Keratinocyte (primary cell): ENCODE data around the gene MTX3. TPM values are rescaled to one million over a fixed set of nuclear protein-coding genes. Genes with fewer than 3 reads are reported as not detected.
A peak's percentile ranks its signal among the peaks of the same experiment; 100 is the strongest.

ENCODE experiments used
- DNase-seq: peaks from one replicate; pipeline ENCODE4 v3.0.0-alpha.2; 2011; ENCODE audit warnings: low read depth, missing footprints, low spot score
- FAIRE-seq: peaks from 2 replicates; lab custom pipeline; 2011; peaks lifted over from hg19 to GRCh38; lab: Jason Lieb, UNC
- H2AFZ ChIP-seq: 2 replicates; pipeline ENCODE4 v1.6.0; 2012; ENCODE audit warnings: low read length, control low read depth, inconsistent platforms; ENCODE audit not compliant: control insufficient read depth
- H3K27ac ChIP-seq: 2 replicates; pipeline ENCODE4 v1.5.1; 2011; ENCODE audit warnings: low read length; ENCODE audit not compliant: control insufficient read depth, insufficient read depth
- H3K27me3 ChIP-seq: 3 replicates; pipeline ENCODE4 v1.6.0; 2011; ENCODE audit warnings: low read length; ENCODE audit not compliant: control insufficient read depth, insufficient read depth; ENCODE audit errors: extremely low read depth
- H3K36me3 ChIP-seq, 2 experiments: 2 replicates in 1 of 2; 3 replicates in 1 of 2; pipeline ENCODE4 v1.5.1; 2011; ENCODE audit warnings: low read length in 2 of 2, mild to moderate bottlenecking in 1 of 2; ENCODE audit not compliant: control insufficient read depth in 2 of 2, insufficient read depth in 2 of 2; ENCODE audit errors: extremely low read depth in 1 of 2
- H3K4me1 ChIP-seq: 3 replicates; pipeline ENCODE4 v1.5.1; 2011; ENCODE audit warnings: low read length; ENCODE audit not compliant: control insufficient read depth, insufficient read depth; ENCODE audit errors: extremely low read depth
- H3K4me2 ChIP-seq: 3 replicates; pipeline ENCODE4 v1.6.0; 2011; ENCODE audit warnings: low read depth, low read length; ENCODE audit not compliant: control insufficient read depth, insufficient read depth; ENCODE audit errors: extremely low read depth
- H3K4me3 ChIP-seq, 3 experiments: fragments of 200-600 bp in 1 of 3; sonication (generic) in 1 of 3; 2 replicates in 2 of 3; 3 replicates in 1 of 3; pipeline ENCODE4 v1.5.1; 2011 to 2016; ENCODE audit warnings: low read length in 3 of 3, mild to moderate bottlenecking in 3 of 3, control low read depth in 2 of 3, inconsistent platforms in 1 of 3, low read depth in 1 of 3, mixed read lengths in 1 of 3, mixed run types in 1 of 3, moderate library complexity in 1 of 3; ENCODE audit not compliant: control insufficient read depth in 2 of 3, insufficient read depth in 2 of 3; ENCODE audit errors: extremely low read depth in 1 of 3
- H3K79me2 ChIP-seq: 2 replicates; pipeline ENCODE4 v1.6.0; 2012; ENCODE audit warnings: low read length; ENCODE audit not compliant: control insufficient read depth, insufficient read depth
- H3K9ac ChIP-seq: 3 replicates; pipeline ENCODE4 v1.6.0; 2011; ENCODE audit warnings: low read length; ENCODE audit not compliant: control insufficient read depth, insufficient read depth; ENCODE audit errors: extremely low read depth
- H3K9me1 ChIP-seq: 3 replicates; pipeline ENCODE4 v1.6.0; 2011; ENCODE audit warnings: low read length; ENCODE audit not compliant: control insufficient read depth, insufficient read depth; ENCODE audit errors: extremely low read depth
- H3K9me3 ChIP-seq: 2 replicates; pipeline ENCODE4 v1.5.1; 2012; ENCODE audit warnings: low read depth, low read length; ENCODE audit not compliant: control insufficient read depth
- H4K20me1 ChIP-seq: 3 replicates; pipeline ENCODE4 v1.6.0; 2011; ENCODE audit warnings: low read length; ENCODE audit not compliant: control insufficient read depth, insufficient read depth; ENCODE audit errors: extremely low read depth
- CTCF ChIP-seq, 3 experiments: IDR thresholded peaks in 1 of 3; conservative IDR thresholded peaks in 1 of 3; optimal IDR thresholded peaks in 1 of 3; 2 replicates in 2 of 3; 3 replicates in 1 of 3; pipeline versions ENCODE3 to v1.5.1; 2011; ENCODE audit warnings: low read length in 3 of 3, mild to moderate bottlenecking in 3 of 3, moderate library complexity in 2 of 3, control low read depth in 1 of 3, inconsistent platforms in 1 of 3; ENCODE audit not compliant: insufficient read depth in 2 of 3; ENCODE audit errors: extremely low read depth in 1 of 3
- EZH2 ChIP-seq: IDR thresholded peaks from one replicate; pipeline ENCODE4 v1.6.1; 2012; ENCODE audit warnings: inconsistent platforms, mild to moderate bottlenecking, low read length, moderate library complexity
- dilution Hi-C: fragments of 300-500 bp; cut with MboI; formaldehyde crosslinking; loops from one replicate; pipeline ENCODE4 v1.7.0; 2020; ENCODE audit warnings: low sequenced_read_pairs; ENCODE audit not compliant: extremely low pct_ligation_motif_present
- polyA plus RNA-seq, 5 experiments: library from polyadenylated mRNA; depleted of rRNA in 3 of 5; stranded (reverse) in 3 of 5; stranded (forward) in 1 of 5; unstranded in 1 of 5; fragments of >200 nt; gene quantifications; 1 replicate in 1 of 5; 2 replicates in 3 of 5; 3 replicates in 1 of 5; pipeline versions ENCODE4 v1.2.1 to v1.2.3, GENCODE V29; 2011 to 2012; ENCODE audit warnings: missing spikeins in 2 of 5, low read depth in 1 of 5, low replicate concordance in 1 of 5

Gene MTX3
- polyA plus RNA-seq, 1 donor (not counting 4 experiments of a cell fraction or from before 2014, with no cell fraction given): 14.3 TPM

GRCh38 chr5:79990205-79990597 is 861 bp downstream of the MTX3 start:
- H3K9ac ChIP-seq: peak overlapping the region; percentile 84
- peak overlapping the region; percentile 89 to 98 (median 92) for H3K4me3 ChIP-seq
- dilution Hi-C loops: no loop called here
- FAIRE-seq (peak; percentile 32), DNase-seq (no peak)
- H3K4me1 ChIP-seq: peaks cover 13% of the 10 kb centered on the region
- H3K9me1 ChIP-seq: peaks cover 2% of the 10 kb centered on the region
- TF ChIP-seq EZH2 (no peak), CTCF (optimal IDR thresholded peaks at IDR 0.05 in 1 of 3, IDR thresholded peaks at IDR 0.05 in 1 of 3, conservative IDR thresholded peaks at IDR 0.05 in 1 of 3; ENCODE audit: extremely low read depth in 1 of 3, insufficient read depth in 2 of 3, low read length in 3 of 3) (no peak)
- H3K4me2 ChIP-seq: peak overlapping the region; percentile 100
- H4K20me1 ChIP-seq: no peaks in the 10 kb centered on the region
- peak overlapping the region; percentile 55 for H3K27ac ChIP-seq
- peaks cover 9% of the 10 kb centered on the region for H3K79me2 ChIP-seq
- H3K9me3 ChIP-seq: no peaks in the 10 kb centered on the region
- peak overlapping the region; percentile 81 for H2AFZ ChIP-seq
- H3K36me3 ChIP-seq: peaks cover 2 to 3% of the 10 kb centered on the region in 2 experiments
- no peaks in the 10 kb centered on the region for H3K27me3 ChIP-seq

GRCh38 chr5:79986260-79986659 is 4.8 kb downstream of the MTX3 start:
- Histone ChIP-seq H3K27me3 (no peaks in the 10 kb centered on the region), H4K20me1 (no peaks in the 10 kb centered on the region), H3K9me3 (no peaks in the 10 kb centered on the region), H3K9me1 (no peaks in the 10 kb centered on the region), H2AFZ (no peak overlapping the region), H3K9ac (no peak overlapping the region), H3K27ac (no peak overlapping the region), H3K4me2 (no peak overlapping the region), H3K4me1 (peaks cover 6% of the 10 kb centered on the region), H3K4me3 (no peak overlapping the region), H3K79me2 (peaks cover 8% of the 10 kb centered on the region), H3K36me3 (peaks cover 4 to 11% of the 10 kb centered on the region in 2 experiments)
- dilution Hi-C loops: no loop called here
- TF ChIP-seq EZH2 (no peak), CTCF (optimal IDR thresholded peaks at IDR 0.05 in 1 of 3, IDR thresholded peaks at IDR 0.05 in 1 of 3, conservative IDR thresholded peaks at IDR 0.05 in 1 of 3; ENCODE audit: extremely low read depth in 1 of 3, insufficient read depth in 2 of 3, low read length in 3 of 3) (no peak)
- DNase-seq: no peak
- no peak for FAIRE-seq
